Stimulated activated CD4-positive, alpha-beta T cell treated with anti-CD3 and anti-CD28 coated beads, Interleukin-12 subunit alpha, Interleukin-12 subunit beta, amount 100 ng/mL, for 24 hours (primary cell): ENCODE results near the gene NYAP1.
"Not testable (repeated sequence)": the region's sequence is repeated elsewhere in the genome, so short reads cannot be mapped to it uniquely, and the experiment has no call there.

ENCODE experiments used
- DNase-seq, 2 experiments: peaks; one replicate each; pipeline ENCODE4 v3.0.0-alpha.2; 2020; ENCODE audit warnings: low read depth in 2 of 2

The NYAP1 gene

GRCh38 chr7:100483722-100484672 lies at the start of gene NYAP1:
Gene NYAP1 (plus strand): TSS chr7:100483927. CDS start chr7:100485312, 1,385 bp downstream.
- DNase-seq: peak in 1 of 2 experiments; percentile 37

GRCh38 chr7:100434297-100435144 lies 49.2 kb upstream of the NYAP1 start:
- DNase-seq: no peak

- no peak for DNase-seq
Observed at GRCh38 chr7:100435401-100436304, 48.1 kb upstream of the NYAP1 start.

- DNase-seq: no peak
Observed at GRCh38 chr7:100437150-100438100, 46.3 kb upstream of the NYAP1 start.

GRCh38 chr7:100438172-100438571 lies 45.6 kb upstream of the NYAP1 start:
- DNase-seq: no peak

GRCh38 chr7:100438731-100439130 lies 45.0 kb upstream of the NYAP1 start:
- DNase-seq: not testable (repeated sequence)

GRCh38 chr7:100439244-100439643 lies 44.5 kb upstream of the NYAP1 start:
- not testable (repeated sequence) for DNase-seq

- no peak for DNase-seq
Observed at GRCh38 chr7:100441641-100442535, 41.8 kb upstream of the NYAP1 start.

- no peak for DNase-seq
Observed at GRCh38 chr7:100443096-100443840, 40.5 kb upstream of the NYAP1 start.

GRCh38 chr7:100444311-100445278 lies 39.1 kb upstream of the NYAP1 start:
- no peak for DNase-seq

- DNase-seq: no peak
Observed at GRCh38 chr7:100446040-100446439, 37.7 kb upstream of the NYAP1 start.

- not testable (repeated sequence) for DNase-seq
Observed at GRCh38 chr7:100447363-100447762, 36.4 kb upstream of the NYAP1 start.

GRCh38 chr7:100449190-100449795 lies 34.4 kb upstream of the NYAP1 start:
- no peak for DNase-seq

GRCh38 chr7:100452513-100452912 lies 31.2 kb upstream of the NYAP1 start:
- DNase-seq: no peak

GRCh38 chr7:100453854-100454253 lies 29.9 kb upstream of the NYAP1 start:
- DNase-seq: not testable (repeated sequence)

GRCh38 chr7:100455206-100455605 lies 28.5 kb upstream of the NYAP1 start:
- DNase-seq: no peak

GRCh38 chr7:100456562-100456961 lies 27.2 kb upstream of the NYAP1 start:
- no peak for DNase-seq
